Cardiac fibroblast (primary cell): ENCODE data around the gene SMARCE1.

Experiments used
- DNase-seq, 2 donors: peaks; one replicate each; pipeline versions ENCODE4 v3.0.0 to v3.0.0-alpha.2; 2010; ENCODE audit warnings: low read depth in 2 of 2
- H3K4me3 ChIP-seq, 2 donors: replicated peaks in 1 of 2; 1 replicate in 1 of 2; 2 replicates in 1 of 2; pipeline ENCODE4 v1.5.1; 2011; ENCODE audit warnings: low read depth in 2 of 2, low read length in 2 of 2, mild to moderate bottlenecking in 2 of 2, moderate library complexity in 1 of 2
- CTCF ChIP-seq: IDR thresholded peaks from one replicate; pipeline ENCODE4 v1.5.1; 2011; ENCODE audit warnings: low read depth, mild to moderate bottlenecking, low read length, inconsistent platforms

Gene SMARCE1

DNA sequence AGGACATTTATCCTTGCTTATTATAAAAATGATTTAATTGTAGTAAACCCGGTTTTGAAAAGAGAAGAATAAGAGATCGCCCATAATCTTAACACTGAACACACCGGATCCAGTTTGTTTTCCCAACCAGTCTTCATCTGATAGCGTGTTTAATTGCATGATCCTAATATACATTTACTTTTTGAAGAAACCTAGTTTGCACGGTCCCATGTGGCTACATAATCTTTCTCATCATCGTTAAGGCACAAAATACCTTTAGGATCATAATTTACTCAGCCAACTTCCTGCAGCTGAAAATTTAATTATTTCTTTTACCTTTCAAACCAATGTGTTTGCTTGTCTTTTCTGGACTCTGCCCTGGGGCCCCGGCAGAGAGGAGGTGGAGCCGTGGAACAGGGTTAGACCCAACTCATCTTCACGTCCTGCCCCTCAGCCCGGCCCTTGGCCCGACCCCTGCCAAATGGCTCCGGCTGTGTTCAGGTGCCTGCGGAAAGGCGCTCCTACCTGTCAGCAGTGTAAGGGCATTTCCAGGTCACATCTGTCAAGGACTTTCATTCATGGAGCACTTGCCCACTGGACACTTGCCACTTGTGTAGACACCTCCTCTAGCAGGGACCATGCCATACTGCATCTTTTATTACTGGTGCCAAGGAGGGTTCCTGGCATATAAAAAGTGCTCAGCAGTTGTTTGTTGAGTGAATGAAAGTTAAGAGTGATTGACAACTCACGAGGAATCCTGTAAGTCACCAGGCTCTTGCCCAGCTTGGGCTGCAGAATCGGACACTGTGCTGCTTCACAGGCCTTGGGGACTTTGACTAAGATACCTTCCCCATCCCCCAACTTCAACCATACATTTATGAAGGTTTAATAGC is 28.6 kb downstream of the SMARCE1 start:
- no peak overlapping the region for H3K4me3 ChIP-seq
- no peak for DNase-seq
- no peak for TF ChIP-seq CTCF

- no peak overlapping the region for H3K4me3 ChIP-seq
- DNase-seq: no peak
- TF ChIP-seq CTCF: no peak
Measured at GRCh38 chr17:40617678-40618240, 29.9 kb downstream of the SMARCE1 start.

- no peak for DNase-seq
- no peak for TF ChIP-seq CTCF
- no peak overlapping the region for H3K4me3 ChIP-seq
Measured at GRCh38 chr17:40616592-40616991, 31.0 kb downstream of the SMARCE1 start.

- no peak for DNase-seq
Measured at GRCh38 chr17:40615841-40616476, 31.7 kb downstream of the SMARCE1 start.

GRCh38 chr17:40615068-40615840 is 32.4 kb downstream of the SMARCE1 start:
- TF ChIP-seq CTCF: peak; percentile 50
- peak; percentile 56 to 58 for DNase-seq
- H3K4me3 ChIP-seq: no peak overlapping the region

More at GRCh38 chr17:40615841-40616476, 31.7 kb downstream of the SMARCE1 start:
- no peak for TF ChIP-seq CTCF
- H3K4me3 ChIP-seq: no peak overlapping the region

DNA sequence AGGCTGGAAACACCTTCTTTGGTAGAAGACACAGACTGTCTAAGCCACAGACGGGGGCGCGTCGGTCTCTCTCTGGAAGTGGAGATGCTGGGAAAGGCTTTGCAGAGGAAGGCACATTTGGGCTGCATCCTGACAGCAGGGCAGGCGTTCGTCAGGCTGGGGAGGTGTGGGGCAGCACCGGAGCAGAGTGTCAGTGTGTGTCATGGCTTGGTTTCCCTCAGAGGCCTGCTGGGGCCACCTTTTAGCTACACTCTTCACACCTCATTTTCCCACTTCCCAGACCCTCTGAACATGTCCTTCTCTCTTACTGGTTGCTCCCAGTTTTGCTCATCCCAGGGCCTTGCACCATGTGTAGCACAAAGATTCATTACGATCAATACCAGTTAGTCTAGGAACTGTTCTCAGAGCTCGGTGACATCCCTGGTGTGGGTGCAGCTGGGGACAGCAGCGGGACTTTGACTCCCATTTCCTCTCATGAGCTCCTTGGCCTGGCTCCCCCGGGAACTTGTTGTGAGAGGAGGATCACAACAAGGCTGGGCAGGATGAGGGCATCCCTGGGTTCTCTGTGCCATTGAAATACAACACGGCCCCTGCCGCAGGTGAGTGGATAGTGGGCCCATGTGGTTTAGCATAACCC is 33.1 kb downstream of the SMARCE1 start:
- no peak for DNase-seq
- no peak for TF ChIP-seq CTCF
- no peak overlapping the region for H3K4me3 ChIP-seq
